NOMO-1 treated with DMSO at 0.1 percent for 48 hours (cell line): ENCODE measurements around the gene CDH26.
"Not testable (repeated sequence)": the region's sequence is repeated elsewhere in the genome, so short reads cannot be mapped to it uniquely, and the experiment has no call there.

Source experiments
- DNase-seq: peaks from one replicate; lab custom pipeline; 2025; ENCODE audit not compliant: unreplicated experiment; lab: John Stamatoyannopoulos, UW

The CDH26 gene

DNA sequence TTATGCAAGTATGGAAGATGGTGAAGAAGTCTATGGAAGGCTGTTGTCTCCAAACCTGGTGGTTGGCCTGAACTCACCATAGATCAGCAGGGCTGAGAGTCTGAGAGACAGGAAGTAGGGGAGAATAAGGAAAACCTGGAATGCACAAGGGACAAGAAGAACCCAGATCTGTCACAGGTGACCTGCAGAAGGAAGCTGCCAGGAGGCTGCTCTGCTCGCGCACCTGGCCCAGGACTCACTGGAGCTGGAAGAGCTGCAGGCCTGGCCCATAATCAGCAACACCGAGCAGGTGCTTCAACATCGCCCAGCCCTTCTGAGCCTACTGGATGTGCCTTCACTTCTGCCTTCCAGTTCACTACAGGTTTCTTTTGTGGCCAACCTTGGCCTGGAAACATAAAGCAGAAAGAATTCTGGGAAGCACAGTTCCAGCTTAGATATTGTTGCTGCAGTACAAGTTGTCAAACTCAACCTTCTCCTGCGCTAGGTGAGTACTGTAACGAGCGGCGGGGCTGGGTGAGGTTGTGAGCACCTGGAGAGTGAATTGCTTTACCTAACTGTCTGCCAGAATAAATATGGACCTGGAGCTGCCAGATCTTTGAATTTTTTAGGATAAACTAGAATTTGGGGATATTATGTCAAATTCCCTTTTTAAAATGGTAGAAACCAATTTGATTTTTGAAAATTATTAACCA lies 82.4 kb downstream of the CDH26 start:
- no peak for DNase-seq

DNA sequence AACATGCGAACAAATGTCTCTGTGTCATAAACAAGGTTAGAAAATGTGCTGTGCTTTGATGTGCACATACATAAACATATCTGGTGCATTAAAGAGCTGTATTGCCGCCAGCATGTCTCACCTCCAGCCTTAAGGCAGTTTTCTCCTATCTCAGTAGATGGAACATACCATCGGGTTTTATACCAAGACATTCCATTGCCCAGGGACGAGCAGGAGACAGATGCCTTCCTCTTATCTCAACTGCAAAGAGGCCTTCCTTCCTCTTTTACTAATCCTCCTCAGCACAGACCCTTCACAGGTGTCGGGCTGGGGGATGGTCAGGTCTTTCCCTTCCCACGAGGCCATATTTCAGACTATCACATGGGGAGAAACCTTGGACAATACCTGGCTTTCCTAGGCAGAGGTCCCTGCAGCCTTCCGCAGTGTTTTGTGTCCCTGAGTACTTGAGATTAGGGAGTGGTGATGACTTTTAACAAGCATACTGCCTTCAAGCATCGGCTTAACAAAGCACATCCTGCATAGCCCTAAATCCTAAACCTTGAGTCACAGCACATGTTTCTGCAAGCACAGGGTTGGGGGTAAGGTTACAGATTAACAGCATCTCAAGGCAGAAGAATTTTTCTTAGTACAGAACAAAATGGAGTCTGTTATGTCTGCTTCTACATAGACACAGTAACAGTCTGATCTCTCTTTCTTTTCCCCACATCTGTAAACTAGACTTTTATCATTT lies 83.4 kb downstream of the CDH26 start:
- not testable (repeated sequence) for DNase-seq

DNA sequence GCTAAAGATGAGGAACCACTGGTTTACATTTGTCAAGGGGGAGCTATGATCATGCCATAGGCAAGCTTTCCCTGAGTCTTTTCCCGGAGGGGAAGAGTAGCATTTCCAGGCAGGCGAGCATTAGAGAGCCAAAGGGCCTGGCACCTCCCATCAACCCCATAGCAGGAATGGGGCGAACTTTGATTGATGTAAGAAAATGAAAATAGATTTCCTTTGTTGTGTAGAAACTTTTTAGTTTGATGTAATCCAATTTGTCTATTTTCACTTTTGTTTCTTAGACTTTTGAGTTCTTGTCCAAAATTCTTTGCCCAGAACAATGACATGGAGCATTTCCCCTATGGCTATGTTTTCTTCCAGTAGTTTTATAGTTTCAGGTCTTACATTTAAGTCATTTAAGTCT lies 85.2 kb downstream of the CDH26 start:
- no peak for DNase-seq

DNA sequence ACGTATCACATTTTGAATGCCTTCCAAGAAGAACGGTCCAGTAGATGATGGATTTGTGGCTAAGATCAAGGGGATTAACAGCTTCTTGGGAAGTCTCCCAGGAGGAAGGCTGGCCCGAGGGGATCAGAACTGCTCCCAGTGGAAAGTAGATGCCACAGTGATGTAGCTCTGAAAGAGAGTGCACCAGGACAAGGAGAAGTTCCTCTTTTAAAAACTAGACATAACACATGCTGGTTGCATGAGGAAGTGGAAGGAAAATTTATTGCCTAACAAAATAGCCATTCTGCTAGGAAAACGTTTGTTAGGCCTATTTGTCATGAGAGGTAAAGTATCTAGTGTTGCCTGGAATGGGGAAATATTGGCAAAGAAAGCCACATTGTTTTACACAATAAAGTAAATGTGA lies 87.8 kb downstream of the CDH26 start:
- DNase-seq, result peak; percentile 97

DNA sequence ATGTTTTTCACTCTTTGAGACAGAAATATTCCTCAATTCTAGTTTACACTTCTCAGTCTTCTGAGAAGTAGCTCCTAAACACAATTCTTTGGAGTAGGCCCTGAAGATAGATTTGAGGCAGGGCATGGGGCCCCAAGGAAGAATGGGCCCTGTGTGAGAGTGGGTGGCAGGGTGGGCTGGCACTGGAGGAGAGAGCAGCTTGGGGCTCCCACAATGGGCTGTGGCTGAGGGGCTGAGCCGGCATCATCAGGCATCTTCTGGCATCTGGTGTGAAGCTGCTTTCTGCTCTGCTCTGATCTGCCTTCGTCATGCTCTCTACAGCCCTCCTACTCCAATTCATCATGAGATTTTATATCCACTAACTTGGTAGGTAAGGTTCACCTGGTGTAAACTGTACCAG lies 88.2 kb downstream of the CDH26 start:
- DNase-seq, result no peak

DNA sequence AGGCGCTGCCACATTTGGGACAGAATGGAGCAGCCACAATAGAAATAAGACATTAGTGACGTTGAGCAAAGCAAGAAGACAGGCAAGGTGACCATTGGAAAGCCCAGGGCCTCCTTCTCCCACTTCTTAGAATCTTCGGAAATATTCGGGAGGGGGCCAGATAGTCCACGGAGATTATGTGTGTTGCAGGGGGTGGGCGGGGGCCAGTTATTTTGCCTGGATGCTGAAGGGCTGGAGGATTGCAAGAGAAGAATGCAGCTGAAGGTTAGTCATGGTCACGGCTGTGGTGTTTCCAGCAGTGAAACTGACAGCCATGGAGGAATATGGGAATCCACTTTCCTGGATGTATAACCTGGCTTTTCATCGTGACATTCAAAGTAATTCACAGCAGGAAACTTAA lies 88.6 kb downstream of the CDH26 start:
- DNase-seq, result no peak

DNA sequence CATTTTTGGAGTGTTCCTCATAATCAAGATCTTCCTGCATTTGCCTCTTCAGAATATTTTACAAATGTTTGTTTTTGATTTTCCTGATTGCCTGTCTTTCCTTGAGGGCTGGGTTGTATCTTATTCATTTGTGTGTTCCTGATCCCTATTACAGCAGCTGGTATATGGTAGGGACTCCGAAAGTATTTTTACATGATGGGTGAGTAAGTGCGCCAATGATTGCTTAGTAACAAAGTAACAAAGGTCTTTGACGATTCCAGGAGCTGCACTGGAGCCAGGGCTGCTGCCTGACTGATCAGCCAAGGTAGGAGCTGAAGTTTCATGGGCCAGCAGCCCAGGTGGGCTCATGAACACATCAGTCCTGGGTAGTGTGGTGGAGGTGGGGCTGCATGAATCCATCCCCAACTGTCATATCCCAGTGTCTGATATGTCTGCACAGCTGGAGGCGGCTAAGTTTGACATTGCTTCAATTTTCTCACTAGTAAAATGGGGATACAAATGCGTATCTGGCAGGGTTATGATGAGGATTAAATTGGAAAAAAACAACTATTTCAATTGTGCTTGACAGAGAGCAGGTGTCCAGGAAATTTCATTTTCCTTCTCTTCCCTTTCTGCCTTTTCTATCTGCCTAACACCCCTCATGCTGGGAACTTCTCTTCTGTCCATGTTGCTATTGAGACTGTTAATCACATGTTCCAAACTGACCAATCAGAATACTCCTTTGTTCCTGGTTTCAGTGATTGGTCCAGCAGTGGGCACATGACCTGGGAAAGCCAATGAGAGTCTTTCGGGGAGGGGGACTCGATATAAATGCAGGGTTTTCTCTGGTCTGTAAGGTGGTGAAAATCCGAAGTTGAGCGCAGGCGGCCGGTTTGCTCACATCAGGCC lies 90.7 kb downstream of the CDH26 start:
- DNase-seq, result no peak

DNA sequence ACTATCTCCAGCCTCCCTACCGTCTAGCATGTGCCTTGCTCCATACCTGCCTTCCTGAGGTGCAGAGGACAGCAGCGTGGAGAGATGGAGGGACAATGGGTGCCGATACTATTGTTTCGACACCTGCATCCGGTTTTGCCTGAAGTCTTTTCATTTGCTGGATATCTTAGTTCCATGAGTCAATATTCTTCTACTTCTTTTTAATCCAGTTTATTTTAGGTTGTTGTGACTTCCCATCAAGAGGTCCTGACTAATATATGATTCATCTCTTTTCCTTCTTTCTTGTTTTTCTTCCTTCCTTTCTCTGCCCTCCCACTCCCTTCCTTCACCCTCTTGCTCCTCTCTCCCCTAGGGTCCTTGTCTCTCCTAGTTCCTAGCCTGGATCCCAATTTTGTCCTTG lies 91.4 kb downstream of the CDH26 start:
- DNase-seq, result no peak

DNA sequence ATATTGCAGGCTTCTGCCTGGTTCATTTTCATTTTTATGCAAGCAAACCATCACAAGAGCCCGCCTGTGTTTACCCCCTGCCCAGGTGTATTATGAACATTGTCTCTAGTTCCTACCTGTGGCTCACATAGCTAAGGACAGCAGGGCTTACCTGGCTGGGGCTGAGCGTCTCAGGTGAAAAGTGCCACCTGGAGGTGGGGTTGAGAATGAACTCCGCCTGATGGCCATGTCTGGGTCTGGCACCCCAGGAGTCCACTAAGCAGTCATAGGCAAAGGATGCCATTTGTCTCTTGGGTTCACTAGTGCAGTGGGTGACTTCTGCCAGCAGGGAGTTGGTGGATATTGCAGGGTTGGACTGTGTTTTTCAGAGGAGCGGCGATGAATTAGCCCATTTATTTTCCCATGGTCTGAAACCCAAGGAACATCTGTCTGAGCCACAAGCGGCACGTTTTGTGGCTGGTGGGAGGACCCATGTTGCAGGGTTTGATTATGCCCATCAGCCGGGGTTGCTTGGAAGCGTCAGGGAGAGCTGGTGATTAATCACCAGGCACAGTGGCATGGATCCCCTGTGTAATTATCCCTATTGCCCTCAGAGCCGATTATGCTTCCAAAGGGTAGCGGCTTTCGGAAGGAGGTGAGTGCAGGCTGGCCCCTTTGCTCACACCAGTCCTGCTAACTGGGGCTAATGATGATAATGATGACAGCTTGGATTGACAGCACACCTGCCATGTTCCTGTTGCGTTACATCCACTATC lies 92.1 kb downstream of the CDH26 start:
- no peak for DNase-seq

DNA sequence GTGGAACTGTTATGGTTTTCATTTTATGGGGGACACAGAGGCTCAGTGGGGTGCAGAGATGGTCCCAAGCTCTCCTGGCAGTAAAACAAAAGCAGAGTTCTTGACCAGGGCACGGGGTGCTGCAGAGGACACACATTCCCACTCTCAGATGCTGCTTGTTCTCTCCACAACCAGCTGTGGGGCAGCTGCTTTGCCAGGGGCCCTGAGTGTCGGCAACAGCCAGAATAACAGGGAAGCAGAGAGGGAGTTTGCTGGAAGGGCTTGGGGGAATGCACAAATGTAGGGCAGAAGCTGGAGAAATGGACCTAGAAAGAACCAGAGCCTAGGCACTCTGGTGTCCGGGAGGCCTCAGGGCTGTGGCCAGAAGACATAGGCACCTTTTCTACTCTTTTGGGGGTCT lies 93.7 kb downstream of the CDH26 start:
- no peak for DNase-seq

DNA sequence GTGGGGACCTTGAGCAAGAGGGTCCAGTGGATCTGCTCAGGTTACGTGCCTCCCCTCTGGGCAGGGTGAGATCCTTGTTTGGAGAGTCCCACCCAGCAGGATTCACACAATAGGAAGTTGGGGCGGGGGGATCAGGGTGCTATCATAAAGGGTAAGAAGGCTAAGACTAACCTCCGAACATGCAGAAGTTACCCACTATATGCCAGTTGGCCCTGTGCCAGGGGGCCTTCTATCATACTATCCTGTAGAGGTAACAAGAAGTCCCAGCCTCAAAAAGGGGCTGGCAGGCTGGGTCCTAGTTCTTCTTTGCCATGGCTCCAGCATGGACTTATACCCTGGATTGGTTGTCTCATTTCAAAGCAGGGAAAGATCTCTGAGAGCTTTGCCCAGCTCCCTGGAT lies 94.1 kb downstream of the CDH26 start:
- no peak for DNase-seq

DNA sequence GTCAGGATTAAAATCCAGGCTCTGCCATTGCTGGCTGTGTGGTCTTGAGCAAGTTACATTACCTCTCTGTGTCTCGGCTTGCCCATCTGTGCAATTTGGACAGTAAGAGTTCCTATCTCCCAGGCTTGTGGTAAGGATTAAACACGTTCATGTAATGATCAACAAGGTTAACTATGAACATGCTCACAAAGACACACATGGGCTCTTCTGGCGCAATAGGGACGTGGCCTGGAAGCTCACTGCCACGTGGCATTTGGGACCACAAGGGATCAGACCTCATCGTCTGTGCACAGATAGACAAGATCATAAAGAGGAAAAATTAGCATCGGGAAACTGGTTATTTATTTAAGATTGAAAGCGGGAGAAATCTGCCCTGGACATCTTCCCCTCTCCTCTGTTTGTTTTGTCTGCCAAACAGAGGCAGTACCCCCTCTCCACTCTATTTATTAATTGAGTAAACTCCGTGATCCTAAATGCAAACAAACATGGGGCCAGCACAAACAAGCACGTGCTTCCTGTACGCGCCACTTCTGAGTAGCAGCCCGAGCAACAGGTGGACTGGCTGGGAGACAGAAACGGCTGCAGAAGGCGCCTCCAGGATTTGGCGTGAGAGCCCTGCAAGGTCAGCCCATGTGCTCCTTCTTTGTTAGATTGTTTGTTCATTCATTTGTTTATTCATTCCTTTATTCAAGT lies 95.0 kb downstream of the CDH26 start:
- DNase-seq, result no peak

DNA sequence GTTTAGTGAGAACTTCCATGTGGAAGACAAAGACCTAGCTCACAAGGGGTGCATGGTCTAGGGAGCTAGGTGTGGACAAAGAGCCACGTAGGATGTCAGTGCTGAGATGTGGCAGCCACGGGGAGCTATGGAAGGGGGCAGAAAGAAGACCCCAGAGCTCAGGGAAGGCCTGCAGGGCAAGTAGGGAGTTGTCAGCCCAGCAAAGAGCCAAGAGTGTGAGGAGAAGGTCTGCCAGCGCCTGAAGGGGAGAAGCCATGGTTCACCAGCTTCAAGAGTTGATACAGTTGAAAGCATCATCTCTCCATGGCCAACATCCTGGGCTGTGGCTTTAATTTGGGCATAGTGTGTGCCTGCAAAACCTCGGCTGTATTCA lies 95.6 kb downstream of the CDH26 start:
- DNase-seq, result no peak

DNA sequence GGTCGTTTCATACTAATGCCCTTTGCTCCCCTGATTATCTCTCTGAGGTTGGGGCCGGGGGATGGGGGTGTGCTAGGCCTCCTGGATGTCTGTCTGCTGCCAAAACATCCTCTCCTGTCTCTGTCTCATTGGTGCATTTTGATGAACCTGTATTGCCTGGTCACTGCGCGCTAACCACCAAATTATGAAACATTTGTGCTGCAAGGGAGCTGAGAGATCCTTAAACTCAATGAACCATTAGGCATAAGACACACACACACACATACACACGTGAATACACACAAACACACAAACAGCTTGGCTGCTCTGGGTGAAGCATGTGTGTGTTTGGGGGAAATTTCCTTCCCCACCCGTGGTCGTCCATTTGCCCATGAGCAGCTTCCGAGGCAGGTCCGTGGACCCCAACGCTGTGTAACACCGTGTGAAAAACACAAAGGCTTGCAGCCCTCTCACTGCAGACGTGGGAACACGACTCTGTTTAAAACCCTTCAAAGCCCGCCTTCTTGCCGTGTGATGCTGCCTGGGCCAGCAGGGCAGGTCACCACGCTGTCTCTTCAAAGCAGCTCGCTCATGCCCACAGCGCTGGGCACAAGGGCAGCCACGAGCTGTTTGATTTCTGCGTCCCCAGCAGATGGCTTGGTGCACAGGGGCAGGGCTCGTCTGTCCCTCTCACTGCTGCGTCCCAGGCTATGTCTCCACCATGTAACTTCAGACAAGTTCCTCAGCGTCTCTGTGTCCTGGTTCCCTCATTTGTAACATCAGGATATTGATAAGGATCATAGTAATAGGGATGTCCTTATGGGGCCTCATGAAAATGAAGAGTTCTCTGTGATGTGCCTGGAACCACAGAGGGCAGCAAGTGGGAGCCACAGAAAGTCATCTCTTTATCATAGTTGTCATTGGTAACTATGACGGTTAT lies 96.8 kb downstream of the CDH26 start:
- peak; percentile 98 for DNase-seq

DNA sequence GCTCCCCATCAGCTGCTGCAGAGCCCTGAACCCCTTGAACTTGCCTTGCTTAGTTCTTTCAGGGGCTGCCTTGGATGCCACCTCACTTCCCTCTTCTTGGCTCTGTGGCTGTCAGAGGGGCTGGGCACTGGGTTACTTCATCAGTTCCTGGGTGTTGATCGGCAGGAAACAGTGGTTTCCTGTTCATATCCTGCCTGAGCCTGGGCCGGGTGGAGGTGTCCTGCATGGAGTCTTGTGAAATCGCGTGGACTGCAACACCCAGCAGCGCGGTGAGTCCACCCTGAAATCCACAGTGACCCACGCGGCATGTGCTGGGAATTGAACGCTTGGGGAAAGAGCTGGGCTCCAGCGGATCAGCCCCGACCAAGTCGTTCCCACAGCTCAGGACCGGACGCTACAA lies 97.5 kb downstream of the CDH26 start:
- peak; percentile 65 for DNase-seq

DNA sequence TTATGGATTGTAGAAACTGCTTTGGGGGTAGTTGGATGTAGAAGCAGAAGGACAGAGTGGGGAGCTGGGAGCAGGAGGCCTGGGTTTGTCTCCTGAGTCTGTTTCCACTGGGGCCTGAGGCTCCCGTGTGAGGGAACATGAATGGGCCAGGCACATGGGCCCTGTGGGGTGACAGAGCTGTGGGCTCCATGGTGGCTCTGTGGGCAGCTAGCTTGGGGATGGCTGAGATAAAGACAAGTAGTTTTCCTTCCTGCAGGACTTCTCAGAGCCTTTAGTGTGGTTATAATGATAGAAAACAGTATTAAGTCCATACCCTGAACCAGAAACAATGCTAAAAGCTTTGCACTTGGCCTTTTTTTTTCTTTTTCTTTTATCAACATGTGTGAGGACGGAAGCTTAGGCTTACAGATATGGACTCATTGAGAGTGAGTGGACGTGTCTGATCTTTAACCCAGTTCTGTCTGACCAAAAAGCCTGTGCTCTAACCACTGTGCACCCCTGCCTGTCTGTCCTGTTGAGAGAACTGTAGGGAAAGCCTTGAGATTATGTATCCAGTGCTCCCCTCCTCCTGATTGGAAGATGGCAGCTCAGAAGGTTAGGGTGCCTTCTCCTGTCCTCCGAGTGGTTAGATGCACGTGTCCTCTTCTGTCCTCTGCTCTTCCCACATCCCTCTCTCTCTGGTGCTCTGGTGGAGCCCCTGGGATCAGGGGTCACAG lies 98.3 kb downstream of the CDH26 start:
- DNase-seq, result no peak

DNA sequence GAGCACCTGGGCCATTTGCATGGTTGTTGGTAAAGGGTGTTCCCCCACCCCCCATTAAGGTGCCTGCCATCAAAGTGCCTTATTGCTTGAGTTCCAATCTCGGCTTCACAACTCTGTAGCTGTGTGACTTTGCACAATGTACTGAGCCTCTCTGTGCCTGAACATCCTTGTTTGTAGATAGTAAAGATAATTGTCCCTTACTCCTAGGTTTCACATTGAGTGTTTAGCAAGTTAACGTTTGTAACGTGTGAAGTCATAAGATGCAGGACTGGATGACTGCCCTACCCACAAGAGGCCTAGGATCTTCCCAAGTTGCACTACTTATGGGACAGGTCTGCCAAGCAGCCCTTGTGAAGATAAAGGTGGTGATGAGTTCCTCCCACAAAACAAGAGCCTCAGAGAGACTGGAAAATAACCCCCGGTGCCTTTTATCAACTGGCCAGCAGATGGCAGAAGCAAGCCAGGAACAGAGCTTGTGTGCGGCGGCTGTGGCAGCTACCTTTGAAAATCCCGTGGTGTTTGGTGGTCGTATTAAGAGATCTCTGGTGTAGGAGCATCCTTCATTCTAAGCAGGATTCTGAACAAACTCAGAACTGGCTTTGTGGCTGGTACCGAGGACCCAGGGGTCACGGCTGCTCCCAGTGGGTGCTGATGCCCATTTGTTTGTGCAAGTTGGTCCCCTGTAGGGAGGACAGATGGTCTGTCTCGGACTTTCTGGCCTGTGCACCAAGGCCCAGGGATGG lies 99.1 kb downstream of the CDH26 start:
- DNase-seq, result peak; percentile 90
